Sigmoid colon (tissue), 4 donors: ENCODE measurements around the gene TNRC6A.

Source experiments
- CTCF ChIP-seq, 4 experiments: fragments of 450-650 bp in 3 of 4; fragments of 200-600 bp in 1 of 4; IDR thresholded peaks; one replicate each; pipeline ENCODE4 v1.5.1; 2016 to 2019; ENCODE audit warnings: antibody characterized with exemption in 4 of 4, mild to moderate bottlenecking in 3 of 4, moderate library complexity in 2 of 4
- POLR2AphosphoS5 ChIP-seq, 4 donors: sonication (generic); formaldehyde crosslinking; IDR thresholded peaks; one replicate each; pipeline ENCODE4 v1.6.1; 2017; ENCODE audit warnings: antibody characterized with exemption in 4 of 4

GRCh38 chr16:24734382-24734781 is 4.9 kb downstream of the TNRC6A start:
- TF ChIP-seq CTCF (IDR thresholded peaks at IDR 0.05) (no peak), POLR2AphosphoS5 (IDR thresholded peaks at IDR 0.05) (peak in 3 of 4 donors; percentile 22 to 61 (median 39))
